PFSK-1 (cell line): Measurements from ENCODE around the gene SAA2.

Experiments
- FOXP2 ChIP-seq: optimal IDR thresholded peaks from 2 replicates; pipeline ENCODE3; 2011; ENCODE audit warnings: borderline replicate concordance, control low read depth, inconsistent platforms; ENCODE audit not compliant: insufficient read depth; ENCODE audit errors: extremely low read length, extremely low read depth
- POLR2AphosphoS5 ChIP-seq: IDR thresholded peaks from 2 replicates; pipeline ENCODE4 v1.6.1; 2012; ENCODE audit warnings: low read depth, mild to moderate bottlenecking, control low read depth, low read length, moderate library complexity
- SIN3A ChIP-seq: IDR thresholded peaks from 2 replicates; pipeline ENCODE4 v1.6.1; 2012; ENCODE audit warnings: mild to moderate bottlenecking, low read length, moderate library complexity, borderline replicate concordance; ENCODE audit not compliant: insufficient read depth
- TAF1 ChIP-seq: IDR thresholded peaks from 2 replicates; pipeline ENCODE4 v1.6.1; 2012; ENCODE audit warnings: low read length, control low read depth, borderline replicate concordance; ENCODE audit not compliant: insufficient read depth
- TF ChIP-seq, protein P1 (sequence below), 2 experiments: IDR thresholded peaks; 2 replicates each; pipeline versions ENCODE4 v1.6.1 to v1.8.0; 2011 to 2012; ENCODE audit warnings: low read depth in 2 of 2, low read length in 2 of 2, control low read depth in 1 of 2, inconsistent platforms in 1 of 2, mild to moderate bottlenecking in 1 of 2, moderate library complexity in 1 of 2; ENCODE audit not compliant: insufficient read depth in 1 of 2

Gene SAA2

DNA sequence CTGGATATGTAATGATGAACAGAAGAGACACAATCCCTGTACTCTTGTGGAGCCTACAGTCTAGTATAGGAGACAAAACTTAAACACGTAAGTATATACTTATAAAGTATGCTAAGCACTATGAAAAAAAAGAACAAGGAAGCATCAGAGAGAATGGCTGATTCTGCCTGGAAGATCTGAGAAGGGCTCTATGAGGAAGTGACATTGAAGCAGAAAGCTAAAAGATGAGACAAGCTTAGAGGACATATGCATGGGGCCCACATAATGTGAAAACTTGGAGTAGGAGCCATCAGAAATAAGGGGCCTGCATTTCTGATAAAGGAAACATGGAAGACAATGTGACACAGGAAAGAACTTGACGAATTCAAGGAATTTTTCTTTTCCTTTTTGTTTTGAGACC lies 34.2 kb upstream of the SAA2 start:
- TF ChIP-seq SIN3A (no peak), TAF1 (no peak), FOXP2 (no peak), POLR2AphosphoS5 (no peak)
- TF ChIP-seq, protein P1, sequence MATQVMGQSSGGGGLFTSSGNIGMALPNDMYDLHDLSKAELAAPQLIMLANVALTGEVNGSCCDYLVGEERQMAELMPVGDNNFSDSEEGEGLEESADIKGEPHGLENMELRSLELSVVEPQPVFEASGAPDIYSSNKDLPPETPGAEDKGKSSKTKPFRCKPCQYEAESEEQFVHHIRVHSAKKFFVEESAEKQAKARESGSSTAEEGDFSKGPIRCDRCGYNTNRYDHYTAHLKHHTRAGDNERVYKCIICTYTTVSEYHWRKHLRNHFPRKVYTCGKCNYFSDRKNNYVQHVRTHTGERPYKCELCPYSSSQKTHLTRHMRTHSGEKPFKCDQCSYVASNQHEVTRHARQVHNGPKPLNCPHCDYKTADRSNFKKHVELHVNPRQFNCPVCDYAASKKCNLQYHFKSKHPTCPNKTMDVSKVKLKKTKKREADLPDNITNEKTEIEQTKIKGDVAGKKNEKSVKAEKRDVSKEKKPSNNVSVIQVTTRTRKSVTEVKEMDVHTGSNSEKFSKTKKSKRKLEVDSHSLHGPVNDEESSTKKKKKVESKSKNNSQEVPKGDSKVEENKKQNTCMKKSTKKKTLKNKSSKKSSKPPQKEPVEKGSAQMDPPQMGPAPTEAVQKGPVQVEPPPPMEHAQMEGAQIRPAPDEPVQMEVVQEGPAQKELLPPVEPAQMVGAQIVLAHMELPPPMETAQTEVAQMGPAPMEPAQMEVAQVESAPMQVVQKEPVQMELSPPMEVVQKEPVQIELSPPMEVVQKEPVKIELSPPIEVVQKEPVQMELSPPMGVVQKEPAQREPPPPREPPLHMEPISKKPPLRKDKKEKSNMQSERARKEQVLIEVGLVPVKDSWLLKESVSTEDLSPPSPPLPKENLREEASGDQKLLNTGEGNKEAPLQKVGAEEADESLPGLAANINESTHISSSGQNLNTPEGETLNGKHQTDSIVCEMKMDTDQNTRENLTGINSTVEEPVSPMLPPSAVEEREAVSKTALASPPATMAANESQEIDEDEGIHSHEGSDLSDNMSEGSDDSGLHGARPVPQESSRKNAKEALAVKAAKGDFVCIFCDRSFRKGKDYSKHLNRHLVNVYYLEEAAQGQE (IDR thresholded peaks at IDR 0.05; ENCODE audit: insufficient read depth in 1 of 2, low read depth in 2 of 2, low read length in 2 of 2) = no peak

DNA sequence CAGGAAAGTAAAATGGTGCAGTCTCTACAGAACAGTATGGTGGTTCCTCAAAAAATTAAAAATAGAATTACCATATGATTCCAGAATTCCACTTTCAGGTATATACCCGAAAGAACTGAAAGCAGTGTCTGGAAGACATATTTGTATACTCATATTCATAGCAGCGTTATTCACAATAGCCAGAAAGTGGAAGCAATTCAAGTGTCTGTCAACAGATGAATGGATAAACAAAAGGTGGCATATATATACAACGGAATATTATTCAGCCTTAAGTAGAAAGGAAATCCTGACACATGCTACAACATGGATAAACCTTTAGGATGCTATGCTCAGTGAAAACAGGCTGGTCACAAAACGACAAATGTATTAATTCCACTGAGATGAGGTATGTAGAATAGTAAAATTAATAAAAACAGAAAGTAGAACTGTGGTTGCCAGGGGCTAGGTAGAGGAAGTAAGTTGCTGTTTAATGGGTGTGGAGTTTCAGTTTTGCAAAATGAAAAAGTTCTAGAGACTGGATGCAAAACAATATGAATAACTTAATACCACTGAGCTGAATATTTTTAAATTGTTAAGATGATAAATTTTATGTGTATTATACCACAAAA lies 32.1 kb upstream of the SAA2 start:
- TF ChIP-seq TAF1 (no peak), SIN3A (no peak), FOXP2 (no peak), POLR2AphosphoS5 (no peak)
- TF ChIP-seq, protein P1 (IDR thresholded peaks at IDR 0.05; ENCODE audit: insufficient read depth in 1 of 2, low read depth in 2 of 2, low read length in 2 of 2) = no peak

DNA sequence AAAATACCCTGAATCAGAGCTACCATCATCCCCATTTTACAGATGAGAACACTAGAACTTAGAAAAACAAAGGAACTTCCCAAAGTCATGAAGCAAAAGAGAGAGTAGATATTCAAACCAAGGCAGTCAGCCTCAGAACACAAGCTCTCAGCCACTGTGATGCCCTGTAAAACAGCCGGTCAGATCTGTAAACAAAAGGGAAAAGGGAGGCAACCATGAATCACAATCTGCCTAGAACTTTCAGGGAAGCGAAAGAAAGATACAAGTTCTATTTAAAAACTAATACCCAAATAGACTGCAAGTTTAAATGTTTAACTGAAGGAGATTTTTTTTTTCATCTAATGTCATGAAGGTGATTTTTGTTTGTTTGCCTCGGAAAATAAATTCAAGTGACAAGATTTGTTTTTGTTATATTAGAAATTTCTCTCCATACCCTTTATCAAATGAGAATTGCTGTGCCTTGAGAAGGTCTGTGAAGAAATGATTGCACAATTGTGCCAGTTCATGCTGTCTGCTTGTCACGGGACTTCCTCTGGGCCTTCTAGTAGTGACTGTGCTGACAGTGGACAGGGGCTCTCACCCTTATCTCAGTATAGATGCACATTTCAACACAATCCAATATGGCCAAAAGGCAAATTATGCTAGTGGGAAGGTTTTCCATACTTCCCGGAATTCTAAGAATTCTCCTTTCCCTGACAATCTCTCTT lies 29.2 kb upstream of the SAA2 start:
- TF ChIP-seq POLR2AphosphoS5 (no peak), FOXP2 (no peak), SIN3A (no peak), TAF1 (no peak)
- TF ChIP-seq, protein P1 (IDR thresholded peaks at IDR 0.05; ENCODE audit: insufficient read depth in 1 of 2, low read depth in 2 of 2, low read length in 2 of 2) = no peak

DNA sequence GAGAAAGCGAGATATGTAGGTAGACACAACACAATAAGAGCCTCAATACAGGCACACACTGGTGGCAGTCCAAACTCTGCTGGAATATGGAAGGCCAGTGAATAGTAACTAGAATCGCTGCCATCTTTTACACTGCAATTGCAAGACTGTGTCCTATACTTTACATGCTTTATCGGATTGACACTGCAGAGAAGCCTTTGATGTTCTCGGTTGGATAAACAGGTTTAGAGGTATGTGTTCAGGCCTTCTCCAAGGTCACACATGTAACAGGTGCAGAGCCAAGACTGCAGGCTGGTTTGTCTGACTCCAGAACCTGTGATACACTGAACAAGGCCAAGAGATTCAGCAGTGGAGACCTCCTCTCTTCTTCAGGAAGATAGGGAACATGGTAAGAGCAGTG lies 22.7 kb upstream of the SAA2 start:
- no peak for TF ChIP-seq POLR2AphosphoS5
- TF ChIP-seq FOXP2 = no peak
- no peak for TF ChIP-seq TAF1
- TF ChIP-seq, protein P1 (IDR thresholded peaks at IDR 0.05; ENCODE audit: insufficient read depth in 1 of 2, low read depth in 2 of 2, low read length in 2 of 2) = no peak
- no peak for TF ChIP-seq SIN3A
